Type B pancreatic cell (in vitro differentiated cells): ENCODE results near the gene PTPRM. TPM values are rescaled to one million over a fixed set of nuclear protein-coding genes. Genes with fewer than 3 reads are reported as not detected.

Experiments used
- DNase-seq: peaks from one replicate; pipeline ENCODE4 v3.0.0; 2021; ENCODE audit warnings: mixed read lengths; ENCODE audit not compliant: unreplicated experiment; ENCODE audit errors: extremely low spot score
- H3K27ac Mint-ChIP-seq: 2 replicates; pipeline ENCODE4 v1.8.0; 2021; ENCODE audit warnings: mild to moderate bottlenecking, mixed read lengths
- H3K27me3 Mint-ChIP-seq: 2 replicates; pipeline ENCODE4 v1.8.0; 2021; ENCODE audit warnings: mixed read lengths
- H3K36me3 Mint-ChIP-seq: 2 replicates; pipeline ENCODE4 v1.8.0; 2021; ENCODE audit warnings: mixed read lengths
- H3K4me1 Mint-ChIP-seq: one replicate; pipeline ENCODE4 v1.8.0; 2021; ENCODE audit warnings: mixed read lengths; ENCODE audit not compliant: unreplicated experiment
- H3K4me3 Mint-ChIP-seq: 2 replicates; pipeline ENCODE4 v1.8.0; 2021; ENCODE audit warnings: mild to moderate bottlenecking, mixed read lengths
- H3K9me3 Mint-ChIP-seq: 2 replicates; pipeline ENCODE4 v1.8.0; 2021; ENCODE audit warnings: mixed read lengths
- total RNA-seq: library from RNA; stranded (reverse); gene quantifications from 2 replicates; pipeline ENCODE4 v1.2.1, GENCODE V29; 2021; ENCODE audit warnings: low replicate concordance
- TF ChIP-seq, protein P1 (sequence below): fragments of 200-600 bp; sonication (generic); conservative IDR thresholded peaks from 2 replicates; pipeline ENCODE4 v1.5.0; 2021; ENCODE audit warnings: antibody characterized with exemption, mild to moderate bottlenecking

Gene PTPRM
- total RNA-seq, 1 donor from 2014 or later: 18.6 TPM

DNA sequence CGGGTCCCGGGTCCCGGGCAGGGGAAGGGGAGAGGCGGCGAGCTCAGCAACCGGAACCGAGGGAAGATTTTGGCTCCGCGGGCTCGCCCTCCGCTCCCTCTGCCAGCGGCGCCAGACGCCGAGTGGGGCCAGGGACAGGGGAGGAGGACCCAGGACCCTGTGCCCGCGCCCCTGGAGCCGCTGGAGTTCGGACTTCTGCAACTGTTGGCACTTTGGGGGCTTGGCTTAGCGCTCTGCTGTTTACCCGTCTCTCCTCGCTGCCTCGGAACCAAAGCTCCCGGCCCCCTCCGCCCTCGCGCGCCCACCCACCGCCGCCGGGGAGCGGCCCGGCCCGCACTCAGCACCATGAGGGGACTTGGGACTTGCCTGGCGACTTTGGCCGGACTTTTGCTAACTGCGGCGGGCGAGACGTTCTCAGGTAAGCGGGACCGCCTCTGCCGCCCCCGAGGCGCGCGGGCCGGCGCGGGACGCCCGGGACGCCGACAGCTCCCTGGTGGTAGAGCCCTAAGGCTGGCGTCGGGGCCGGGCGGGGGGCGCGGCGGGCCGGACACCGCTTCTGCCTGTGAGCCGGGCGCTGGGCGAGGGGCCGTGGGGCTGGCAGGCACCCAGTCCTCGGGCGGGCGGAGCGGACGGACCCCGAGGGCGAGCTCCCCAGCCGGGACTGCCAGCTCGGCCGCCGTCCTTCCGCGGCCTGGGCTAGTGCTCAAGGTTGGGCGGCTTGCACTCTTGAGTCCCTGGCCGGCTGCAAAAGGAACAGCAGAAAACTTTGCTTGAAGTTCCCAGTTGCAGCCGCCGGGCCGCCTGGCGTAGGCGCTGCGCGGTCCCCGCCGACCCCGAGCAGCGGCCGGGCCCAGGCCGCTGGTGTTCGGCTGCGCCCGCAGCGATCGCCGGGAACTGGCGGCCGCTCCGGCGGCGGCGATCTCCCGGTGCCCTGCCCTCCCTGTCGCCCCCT is 634 bp downstream of the PTPRM start:
- H3K4me3 Mint-ChIP-seq: peak overlapping the region; percentile 69
- no peak overlapping the region for H3K27ac Mint-ChIP-seq
- TF ChIP-seq, protein P1, sequence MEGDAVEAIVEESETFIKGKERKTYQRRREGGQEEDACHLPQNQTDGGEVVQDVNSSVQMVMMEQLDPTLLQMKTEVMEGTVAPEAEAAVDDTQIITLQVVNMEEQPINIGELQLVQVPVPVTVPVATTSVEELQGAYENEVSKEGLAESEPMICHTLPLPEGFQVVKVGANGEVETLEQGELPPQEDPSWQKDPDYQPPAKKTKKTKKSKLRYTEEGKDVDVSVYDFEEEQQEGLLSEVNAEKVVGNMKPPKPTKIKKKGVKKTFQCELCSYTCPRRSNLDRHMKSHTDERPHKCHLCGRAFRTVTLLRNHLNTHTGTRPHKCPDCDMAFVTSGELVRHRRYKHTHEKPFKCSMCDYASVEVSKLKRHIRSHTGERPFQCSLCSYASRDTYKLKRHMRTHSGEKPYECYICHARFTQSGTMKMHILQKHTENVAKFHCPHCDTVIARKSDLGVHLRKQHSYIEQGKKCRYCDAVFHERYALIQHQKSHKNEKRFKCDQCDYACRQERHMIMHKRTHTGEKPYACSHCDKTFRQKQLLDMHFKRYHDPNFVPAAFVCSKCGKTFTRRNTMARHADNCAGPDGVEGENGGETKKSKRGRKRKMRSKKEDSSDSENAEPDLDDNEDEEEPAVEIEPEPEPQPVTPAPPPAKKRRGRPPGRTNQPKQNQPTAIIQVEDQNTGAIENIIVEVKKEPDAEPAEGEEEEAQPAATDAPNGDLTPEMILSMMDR: no peak
- peaks cover 45% of the 10 kb centered on the region for H3K27me3 Mint-ChIP-seq
- H3K36me3 Mint-ChIP-seq: no peaks in the 10 kb centered on the region
- H3K4me1 Mint-ChIP-seq: peaks cover 7% of the 10 kb centered on the region
- H3K9me3 Mint-ChIP-seq: peaks cover 7% of the 10 kb centered on the region
- peak; percentile 72 for DNase-seq

DNA sequence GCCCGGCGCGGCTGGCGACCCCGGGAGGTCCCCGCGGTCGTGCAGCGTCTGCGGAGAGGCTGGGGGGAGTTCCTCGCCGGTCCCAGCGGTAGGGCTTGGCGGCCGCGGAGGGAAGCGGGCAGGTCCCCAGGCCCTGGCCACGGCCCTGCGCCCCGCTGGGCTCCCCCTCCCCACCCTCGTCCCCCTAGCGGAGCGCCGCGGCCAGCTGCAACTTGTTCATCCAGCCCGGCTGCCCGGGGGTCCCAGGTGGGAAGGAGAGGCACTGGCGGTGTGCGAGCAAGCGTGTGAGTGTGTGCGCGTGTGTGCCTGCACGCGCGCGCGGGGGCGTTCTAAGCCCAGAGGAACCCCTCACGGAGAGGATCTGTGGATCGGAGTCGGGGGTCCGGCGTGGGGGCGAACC is 1.3 kb downstream of the PTPRM start:
- H3K36me3 Mint-ChIP-seq: no peaks in the 10 kb centered on the region
- H3K4me1 Mint-ChIP-seq: peaks cover 7% of the 10 kb centered on the region
- peaks cover 49% of the 10 kb centered on the region for H3K27me3 Mint-ChIP-seq
- TF ChIP-seq, protein P1: peak; percentile 74
- H3K4me3 Mint-ChIP-seq: peak overlapping the region; percentile 87
- DNase-seq: peak; percentile 77
- H3K27ac Mint-ChIP-seq: peak overlapping the region; percentile 73
- H3K9me3 Mint-ChIP-seq: peaks cover 11% of the 10 kb centered on the region

DNA sequence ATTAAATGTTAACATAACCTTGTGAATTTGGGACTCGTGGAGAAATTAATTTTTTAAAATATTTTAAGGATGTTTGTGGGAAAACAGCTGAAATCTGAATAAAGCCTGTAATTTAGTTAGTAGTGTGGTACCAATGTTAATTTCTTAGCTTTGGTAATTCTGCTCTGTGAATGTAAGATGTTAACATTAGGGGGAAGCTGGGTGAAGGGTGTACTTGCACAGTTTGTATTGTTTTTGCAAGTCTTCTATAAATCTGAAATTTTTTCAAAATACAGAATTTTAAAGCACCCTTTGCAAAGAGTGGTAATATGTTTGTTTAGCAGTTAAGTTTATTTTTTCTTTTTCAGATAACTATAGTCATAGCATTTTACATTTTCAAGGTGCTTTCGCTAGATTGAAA is 4.5 kb downstream of the PTPRM start:
- peaks cover 11% of the 10 kb centered on the region for H3K9me3 Mint-ChIP-seq
- H3K27ac Mint-ChIP-seq: no peak overlapping the region
- TF ChIP-seq, protein P1: no peak
- peaks cover 31% of the 10 kb centered on the region for H3K27me3 Mint-ChIP-seq
- no peak overlapping the region for H3K4me3 Mint-ChIP-seq
- peaks cover 7% of the 10 kb centered on the region for H3K4me1 Mint-ChIP-seq
- DNase-seq: no peak
- H3K36me3 Mint-ChIP-seq: no peaks in the 10 kb centered on the region

DNA sequence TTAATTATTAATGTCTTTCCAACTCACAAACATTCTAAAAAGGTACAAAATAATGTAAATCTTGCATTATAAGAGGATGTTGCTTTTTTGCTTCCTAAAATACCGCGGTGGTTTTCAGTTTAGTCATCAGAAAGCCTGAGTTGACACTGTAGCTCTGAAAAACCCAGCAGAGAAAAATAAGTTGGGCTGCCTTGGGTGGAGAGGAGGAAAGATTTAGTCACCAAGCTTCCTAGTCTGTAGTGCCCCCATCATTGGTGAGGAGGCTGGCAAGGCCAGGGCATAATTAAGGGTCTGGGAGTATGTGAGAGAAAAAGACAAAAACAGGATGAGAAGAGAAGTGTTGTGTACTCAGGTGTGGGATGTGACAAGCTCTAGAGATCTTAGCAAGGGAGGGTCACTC is 5.7 kb downstream of the PTPRM start:
- peaks cover 7% of the 10 kb centered on the region for H3K4me1 Mint-ChIP-seq
- peaks cover 31% of the 10 kb centered on the region for H3K27me3 Mint-ChIP-seq
- H3K27ac Mint-ChIP-seq: peak overlapping the region; percentile 11
- H3K4me3 Mint-ChIP-seq: no peak overlapping the region
- TF ChIP-seq, protein P1: no peak
- no peaks in the 10 kb centered on the region for H3K36me3 Mint-ChIP-seq
- no peak for DNase-seq
- peaks cover 11% of the 10 kb centered on the region for H3K9me3 Mint-ChIP-seq

DNA sequence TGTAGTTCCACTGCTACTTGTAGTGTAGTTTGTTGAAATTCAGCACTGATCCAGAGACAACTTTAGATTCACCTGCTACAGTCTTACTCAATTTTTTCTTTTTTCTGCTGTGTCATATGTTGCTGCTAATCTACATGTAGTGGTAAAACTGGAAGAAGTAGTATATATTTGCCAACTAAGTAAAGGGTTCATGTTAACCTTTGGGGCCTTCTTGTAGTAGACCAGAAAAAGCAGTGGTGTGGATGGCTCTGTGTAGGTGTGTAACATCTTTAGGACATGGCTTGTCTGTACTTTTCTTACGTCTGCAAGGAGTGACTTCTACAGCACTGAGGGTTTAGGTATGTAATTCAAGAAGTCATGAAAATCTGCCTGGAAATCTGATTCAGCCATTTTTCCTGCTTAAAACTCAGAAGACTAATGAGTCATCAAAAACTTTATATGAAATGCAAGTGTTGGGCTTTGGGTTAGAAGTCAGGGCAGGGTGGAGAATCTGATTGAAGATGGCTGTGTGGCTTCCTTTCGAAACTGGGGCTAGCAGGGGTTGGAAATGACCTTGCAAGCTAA is 8.4 kb downstream of the PTPRM start:
- no peaks in the 10 kb centered on the region for H3K4me1 Mint-ChIP-seq
- TF ChIP-seq, protein P1: no peak

More for the DNA sequence above, 8.4 kb downstream of the PTPRM start:
- no peaks in the 10 kb centered on the region for H3K36me3 Mint-ChIP-seq
- H3K4me3 Mint-ChIP-seq: no peak overlapping the region
- peaks cover 5% of the 10 kb centered on the region for H3K9me3 Mint-ChIP-seq
- H3K27me3 Mint-ChIP-seq: peaks cover 13% of the 10 kb centered on the region
- DNase-seq: no peak
- peak overlapping the region; percentile 18 for H3K27ac Mint-ChIP-seq
